Measurements from ENCODE around the gene RNASE11.

GRCh38 chr14:20555845-20556244, 32.0 kb downstream of the RNASE11 start:
- TF ChIP-seq CTCF (IDR thresholded peaks at IDR 0.05) (no peak), EZH2 (IDR thresholded peaks at IDR 0.05; ENCODE audit: borderline replicate concordance, insufficient read depth, low read depth, low read length, poor library complexity, severe bottlenecking) (no peak)
